ENCODE data around the gene TRHDE.

The TRHDE gene

DNA sequence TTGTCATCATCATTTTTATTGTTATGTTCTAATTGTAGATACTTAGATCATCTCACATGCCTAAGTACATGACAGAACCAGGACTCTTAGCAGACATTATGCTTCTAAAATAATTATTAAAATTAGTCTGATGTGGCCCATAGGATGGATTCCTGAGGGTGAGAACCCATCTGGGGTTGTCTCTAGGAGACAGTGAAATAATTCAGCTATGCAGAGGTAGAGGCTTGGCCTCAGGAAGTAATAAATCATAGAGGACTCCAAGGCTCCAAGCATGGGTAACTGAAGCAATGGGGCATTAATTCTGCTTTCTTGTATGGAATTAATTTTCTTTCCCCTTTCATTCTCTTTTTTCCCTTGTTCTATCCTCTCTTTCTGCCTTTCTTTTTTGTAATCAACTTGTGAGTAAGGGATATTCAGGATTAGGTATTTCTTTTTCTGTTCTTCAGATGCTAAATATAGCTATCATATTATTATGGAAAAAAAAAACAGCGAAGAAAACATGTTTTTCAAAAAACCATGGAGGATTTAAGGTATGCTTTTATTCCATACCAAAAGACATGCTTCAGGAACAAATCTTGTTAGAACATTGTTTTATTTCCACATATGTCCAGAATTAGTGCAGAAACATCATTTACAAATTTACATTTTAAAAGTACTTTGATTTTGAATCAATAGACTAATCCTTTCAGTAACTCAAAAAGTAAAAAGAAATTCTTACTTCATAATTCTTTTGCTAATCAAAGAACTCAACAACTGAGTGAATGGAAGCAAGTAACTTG is 263.2 kb downstream of the TRHDE start:
- in situ Hi-C loops (cut with HindIII; ENCODE audit: low pct_ligation_motif_present, low pct_unique_long_range_greater_than_20kb, low sequenced_read_pairs), result no loop called here
- DNase-seq, result no peak

- in situ Hi-C loops (cut with HindIII; ENCODE audit: low pct_ligation_motif_present, low pct_unique_long_range_greater_than_20kb, low sequenced_read_pairs), result no loop called here
- DNase-seq, result no peak
Measured at GRCh38 chr12:72540811-72541210, 268.6 kb downstream of the TRHDE start.

DNA sequence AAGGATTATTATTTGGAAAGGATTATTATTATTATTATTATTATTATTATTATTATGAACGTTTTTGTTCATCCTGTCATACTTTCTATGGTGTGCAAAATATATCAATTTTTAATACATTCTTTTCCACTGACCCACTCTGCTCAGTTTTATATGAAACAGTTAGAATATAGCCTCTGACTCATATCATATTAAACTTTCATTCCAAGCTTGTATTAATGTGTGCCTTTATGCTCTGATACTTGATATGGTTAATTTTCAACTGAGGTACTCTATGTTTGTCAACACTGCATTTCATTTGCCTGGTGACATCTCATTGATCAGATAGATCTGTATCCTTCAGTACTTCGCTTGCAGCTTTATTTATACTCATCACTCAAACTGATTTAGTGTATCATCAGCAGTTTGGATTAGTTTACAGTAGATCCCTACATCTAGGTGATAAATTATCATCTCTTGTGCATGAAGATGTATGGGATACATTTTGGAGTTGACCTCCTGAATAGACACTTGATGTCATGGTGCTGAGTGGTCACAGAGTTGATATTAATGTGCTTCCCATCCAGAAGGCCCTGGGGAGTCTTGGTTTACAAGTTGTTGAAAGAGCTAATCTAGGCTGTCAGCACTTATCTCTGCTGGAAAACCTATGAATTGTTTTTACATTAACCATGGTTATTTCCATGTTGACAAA is 271.8 kb downstream of the TRHDE start:
- in situ Hi-C loops (cut with HindIII; ENCODE audit: low pct_ligation_motif_present, low pct_unique_long_range_greater_than_20kb, low sequenced_read_pairs), result no loop called here
- no peak for DNase-seq

DNA sequence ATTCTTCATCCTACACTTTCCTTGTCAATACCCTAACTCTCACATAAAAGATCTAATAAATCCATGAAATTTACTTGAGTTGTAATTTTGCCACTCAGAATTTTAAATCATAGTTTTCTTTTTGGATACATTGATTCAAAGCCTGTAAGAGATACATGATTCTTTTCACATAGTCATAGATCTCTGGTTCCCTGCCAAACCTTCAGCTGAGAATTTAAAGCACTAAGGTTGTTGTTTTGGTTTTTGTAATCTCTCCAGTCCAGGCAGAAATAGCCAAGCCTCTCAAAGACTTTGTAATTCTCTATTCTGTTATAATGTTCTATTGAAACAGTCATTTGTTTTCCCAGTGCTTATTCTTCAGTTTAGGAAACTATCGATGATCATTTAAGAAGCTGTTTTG is 273.9 kb downstream of the TRHDE start:
- in situ Hi-C loops (cut with HindIII; ENCODE audit: low pct_ligation_motif_present, low pct_unique_long_range_greater_than_20kb, low sequenced_read_pairs), result no loop called here
- no peak for DNase-seq

- in situ Hi-C loops (cut with HindIII; ENCODE audit: low pct_ligation_motif_present, low pct_unique_long_range_greater_than_20kb, low sequenced_read_pairs), result no loop called here
- peak; percentile 6 for DNase-seq
Measured at GRCh38 chr12:72547573-72547972, 275.4 kb downstream of the TRHDE start.

- in situ Hi-C loops (cut with HindIII; ENCODE audit: low pct_ligation_motif_present, low pct_unique_long_range_greater_than_20kb, low sequenced_read_pairs), result no loop called here
- DNase-seq, result no peak
Measured at GRCh38 chr12:72549184-72549583, 277.0 kb downstream of the TRHDE start.

- in situ Hi-C loops (cut with HindIII; ENCODE audit: low pct_ligation_motif_present, low pct_unique_long_range_greater_than_20kb, low sequenced_read_pairs), result no loop called here
- DNase-seq, result peak; percentile 12
Measured at GRCh38 chr12:72560003-72560769, 288.0 kb downstream of the TRHDE start.

GRCh38 chr12:72570601-72571000 is 298.4 kb downstream of the TRHDE start:
- in situ Hi-C loops (cut with HindIII; ENCODE audit: low pct_ligation_motif_present, low pct_unique_long_range_greater_than_20kb, low sequenced_read_pairs), result no loop called here
- DNase-seq, result peak; percentile 48

- in situ Hi-C loops (cut with HindIII; ENCODE audit: low pct_ligation_motif_present, low pct_unique_long_range_greater_than_20kb, low sequenced_read_pairs), result no loop called here
- no peak for DNase-seq
Measured at GRCh38 chr12:72574138-72574537, 302.0 kb downstream of the TRHDE start.

DNA sequence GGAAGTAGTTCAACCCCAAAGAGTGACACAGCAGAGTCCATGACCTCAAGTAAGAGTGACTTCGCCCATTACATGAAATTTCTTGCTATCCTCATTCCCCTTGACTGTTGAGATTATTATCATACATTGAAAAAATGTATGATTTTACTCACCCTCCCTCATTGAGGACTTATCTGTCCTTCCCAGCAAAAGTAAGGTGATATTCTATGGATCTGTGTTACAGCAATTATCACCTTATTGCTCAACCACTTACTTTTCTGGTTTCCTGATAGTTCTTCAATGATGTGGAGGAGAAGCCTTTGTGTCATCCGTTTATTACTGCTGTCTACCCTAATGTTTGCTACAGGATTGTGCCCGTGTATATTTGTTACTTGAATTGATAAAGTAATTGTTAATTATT is 306.2 kb downstream of the TRHDE start:
- in situ Hi-C loops (cut with HindIII; ENCODE audit: low pct_ligation_motif_present, low pct_unique_long_range_greater_than_20kb, low sequenced_read_pairs), result no loop called here
- no peak for DNase-seq

- in situ Hi-C loops (cut with HindIII; ENCODE audit: low pct_ligation_motif_present, low pct_unique_long_range_greater_than_20kb, low sequenced_read_pairs), result no loop called here
- DNase-seq, result no peak
Measured at GRCh38 chr12:72586456-72586855, 314.3 kb downstream of the TRHDE start.

GRCh38 chr12:72602581-72602980 is 330.4 kb downstream of the TRHDE start:
- DNase-seq, result no peak
- in situ Hi-C loops (cut with HindIII; ENCODE audit: low pct_ligation_motif_present, low pct_unique_long_range_greater_than_20kb, low sequenced_read_pairs), result no loop called here

- in situ Hi-C loops (cut with HindIII; ENCODE audit: low pct_ligation_motif_present, low pct_unique_long_range_greater_than_20kb, low sequenced_read_pairs), result no loop called here
- DNase-seq, result no peak
Measured at GRCh38 chr12:72605975-72606374, 333.8 kb downstream of the TRHDE start.

- in situ Hi-C loops (cut with HindIII; ENCODE audit: low pct_ligation_motif_present, low pct_unique_long_range_greater_than_20kb, low sequenced_read_pairs), result no loop called here
- no peak for DNase-seq
Measured at GRCh38 chr12:72610342-72610741, 338.2 kb downstream of the TRHDE start.

DNA sequence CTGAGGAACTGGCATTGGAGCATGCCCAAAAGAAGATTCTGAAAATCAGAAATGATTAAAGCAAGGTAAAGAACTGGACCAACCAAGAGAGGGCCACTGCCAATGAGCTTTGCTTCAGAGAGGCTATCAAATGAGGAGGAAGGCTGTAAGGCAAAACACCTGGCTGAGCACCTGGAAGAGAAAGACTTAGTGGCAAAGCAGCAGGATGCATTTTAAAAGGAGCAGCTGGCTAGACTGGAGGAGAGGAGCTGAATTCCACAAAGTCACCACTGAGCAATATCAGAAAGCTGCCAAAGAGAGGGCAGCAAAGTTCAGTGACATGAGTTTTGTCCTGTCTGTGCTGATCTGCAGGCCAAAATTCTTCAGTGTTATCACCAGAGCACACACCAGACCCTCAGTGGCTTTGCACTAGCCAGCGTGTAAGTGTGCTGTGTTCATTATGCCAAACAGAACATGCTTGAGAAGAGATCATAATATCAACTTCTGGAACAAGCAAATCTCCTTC is 338.7 kb downstream of the TRHDE start:
- no peak for DNase-seq
- in situ Hi-C loops (cut with HindIII; ENCODE audit: low pct_ligation_motif_present, low pct_unique_long_range_greater_than_20kb, low sequenced_read_pairs), result no loop called here

DNA sequence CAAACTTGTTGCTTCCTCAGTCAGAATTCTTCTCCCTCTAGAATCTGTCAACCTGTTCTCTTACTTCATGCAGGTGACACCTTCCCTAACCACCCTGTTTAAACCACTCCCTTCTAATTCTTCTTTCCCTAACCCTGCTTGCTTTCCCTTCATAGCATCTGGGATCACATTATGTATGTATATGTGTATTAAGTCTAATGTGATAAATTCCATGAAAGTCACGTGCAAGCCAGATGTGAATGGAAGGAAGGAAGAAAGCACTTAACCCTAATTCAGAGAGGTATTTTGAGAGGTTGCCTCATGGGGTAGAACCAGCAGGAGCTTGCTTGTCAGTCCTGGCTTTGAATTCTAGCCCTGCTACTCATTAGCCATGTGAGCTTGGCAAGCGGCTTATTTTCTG is 340.0 kb downstream of the TRHDE start:
- in situ Hi-C loops (cut with HindIII; ENCODE audit: low pct_ligation_motif_present, low pct_unique_long_range_greater_than_20kb, low sequenced_read_pairs), result no loop called here
- no peak for DNase-seq

DNA sequence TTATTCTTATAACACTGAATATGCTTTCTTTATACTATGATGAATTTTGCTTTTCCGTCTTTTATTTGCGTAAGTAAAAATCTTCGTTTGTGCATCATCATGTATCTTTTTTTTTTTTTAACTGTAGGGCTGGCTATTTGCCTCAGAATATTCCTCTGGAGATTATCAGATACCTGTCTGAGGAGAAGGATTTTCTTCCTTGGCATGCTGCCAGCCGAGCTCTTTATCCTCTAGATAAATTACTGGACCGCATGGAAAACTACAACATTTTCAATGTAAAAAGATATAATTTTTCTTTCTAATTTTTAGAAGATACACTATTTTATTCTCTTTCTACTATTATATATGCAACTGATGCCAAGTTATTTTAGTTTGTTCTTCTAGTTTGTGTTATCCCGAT is 346.6 kb downstream of the TRHDE start:
- in situ Hi-C loops (cut with HindIII; ENCODE audit: low pct_ligation_motif_present, low pct_unique_long_range_greater_than_20kb, low sequenced_read_pairs), result no loop called here

DNA sequence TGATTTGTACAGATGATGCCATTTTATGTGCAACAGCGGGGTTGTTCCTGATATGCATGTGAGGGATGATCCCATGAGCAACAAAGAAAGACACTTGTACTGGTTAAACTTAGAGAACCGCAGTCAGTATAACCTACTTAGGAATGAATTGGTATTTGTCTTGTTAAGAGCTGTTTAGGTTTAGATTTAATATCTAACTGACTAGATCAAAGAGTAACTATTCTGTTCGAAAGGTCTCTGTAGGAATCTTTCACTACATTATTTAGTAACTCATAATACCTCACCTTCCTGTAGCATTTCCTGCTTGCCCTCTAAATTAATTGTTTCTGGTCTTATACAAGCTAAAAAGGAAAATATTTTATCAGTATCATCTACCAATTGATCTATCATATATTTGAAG is 350.4 kb downstream of the TRHDE start:
- no peak for DNase-seq
- in situ Hi-C loops (cut with HindIII; ENCODE audit: low pct_ligation_motif_present, low pct_unique_long_range_greater_than_20kb, low sequenced_read_pairs), result no loop called here

More for the DNA sequence above, 346.6 kb downstream of the TRHDE start:
- no peak for DNase-seq

DNA sequence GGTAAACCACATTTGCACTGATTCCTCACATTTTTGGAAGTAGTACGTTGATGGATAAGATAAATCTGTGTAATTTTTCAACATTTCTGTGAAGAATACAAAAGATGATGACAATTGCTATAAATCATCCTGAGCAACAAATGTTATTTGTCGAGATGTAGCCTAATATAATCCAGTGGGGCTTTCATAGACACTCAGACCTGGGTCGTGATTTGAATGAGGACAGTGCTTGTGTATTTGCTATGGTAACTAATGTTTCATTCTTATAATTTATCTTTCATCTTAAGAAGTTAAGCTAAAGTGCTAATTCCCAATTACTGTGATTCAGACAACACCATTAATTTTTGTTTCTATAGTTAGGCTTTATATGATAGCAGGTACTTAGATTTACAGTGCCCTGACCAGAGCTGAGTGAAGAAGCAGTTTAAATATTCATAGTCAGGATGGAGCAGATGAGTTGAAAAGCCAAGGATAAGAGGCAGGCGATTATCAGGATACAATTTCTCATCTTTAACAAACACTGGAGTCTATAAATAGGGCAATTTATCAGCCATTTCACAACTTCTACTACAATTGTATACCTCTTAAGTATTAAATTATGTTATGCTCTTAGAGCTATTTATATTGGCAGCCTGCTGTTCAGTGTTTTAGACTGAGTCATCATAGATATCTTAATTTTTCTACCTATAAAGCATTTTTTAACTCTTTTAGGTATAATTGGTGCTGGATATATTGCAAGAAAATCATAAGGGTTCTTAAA is 359.9 kb downstream of the TRHDE start:
- DNase-seq, result no peak
- in situ Hi-C loops (cut with HindIII; ENCODE audit: low pct_ligation_motif_present, low pct_unique_long_range_greater_than_20kb, low sequenced_read_pairs), result no loop called here
